ENCODE data around the gene EIF4E2.

The EIF4E2 gene

GRCh38 chr2:232604535-232604934 is 54.0 kb downstream of the EIF4E2 start:
- DNase-seq = no peak

GRCh38 chr2:232607011-232607410 is 56.5 kb downstream of the EIF4E2 start:
- DNase-seq = no peak

- DNase-seq = no peak
Measured at GRCh38 chr2:232609607-232610006, 59.1 kb downstream of the EIF4E2 start.

- no peak for DNase-seq
Measured at GRCh38 chr2:232610081-232610480, 59.6 kb downstream of the EIF4E2 start.

GRCh38 chr2:232611061-232611460 is 60.6 kb downstream of the EIF4E2 start:
- DNase-seq = no peak

GRCh38 chr2:232611559-232612218 is 61.2 kb downstream of the EIF4E2 start:
- DNase-seq = peak; percentile 50 to 62

- DNase-seq = no peak
Measured at GRCh38 chr2:232613538-232614134, 63.1 kb downstream of the EIF4E2 start.

- DNase-seq = no peak
Measured at GRCh38 chr2:232615339-232615738, 64.8 kb downstream of the EIF4E2 start.

All from CD4-positive, alpha-beta T cell treated with Interleukin-4 for 1 hour (primary cell).